Motor neuron (in vitro differentiated cells): ENCODE results near the gene MRPL2. TPM values are rescaled to one million over a fixed set of nuclear protein-coding genes. Genes with fewer than 3 reads are reported as not detected.

Source experiments
- ATAC-seq, 8 experiments: fragments of 200-7000 bp; cut with Tn5 transposase; replicated peaks in 6 of 8; 2 replicates each; pipeline ENCODE4 v1.8.0; 2021; ENCODE audit warnings: mild to moderate bottlenecking in 8 of 8, moderate library complexity in 8 of 8
- H3K27ac ChIP-seq, 2 donors: fragments of 250-450 bp; sonication (Bioruptor Pico); 2 replicates each; pipeline ENCODE4 v1.9.0; 2021; ENCODE audit warnings: antibody characterized with exemption in 2 of 2, mild to moderate bottlenecking in 2 of 2, moderate library complexity in 1 of 2
- H3K4me1 ChIP-seq, 2 donors: fragments of 250-450 bp; sonication (Bioruptor Pico); replicated peaks in 1 of 2; 2 replicates each; pipeline ENCODE4 v1.6.1; 2021; ENCODE audit warnings: antibody characterized with exemption in 2 of 2, mild to moderate bottlenecking in 2 of 2, moderate library complexity in 1 of 2
- H3K4me3 ChIP-seq, 5 donors: fragments of 250-450 bp; sonication (Bioruptor Pico); 2 replicates each; pipeline ENCODE4 v1.9.0; 2021; ENCODE audit warnings: antibody characterized with exemption in 5 of 5, mild to moderate bottlenecking in 5 of 5, moderate library complexity in 4 of 5
- whole genome bisulfite sequencing, 10 experiments: fragments of 450-650 bp; shearing (Covaris generic); methylation state at CpG; one replicate each; pipeline ENCODE4 v1.0.0; 2022; 5-methylcytosine and 5-hydroxymethylcytosine counted together
- in situ Hi-C, 9 experiments: fragments of 400-800 bp; cut with MboI; loops; one replicate each; pipeline ENCODE4 v1.15.0; 2021; ENCODE audit warnings: low sequenced_read_pairs in 9 of 9, low pct_unique_long_range_greater_than_20kb in 2 of 9; ENCODE audit not compliant: unreplicated experiment in 9 of 9
- total RNA-seq, 8 experiments: library from RNA; unstranded; fragments of 300-600 nt; gene quantifications; 2 replicates each; pipeline versions ENCODE4 v1.2.3 to v1.2.4, GENCODE V29; 2022

The MRPL2 gene
- total RNA-seq, 8 experiments from 2014 or later = 25.0 to 81.6 (median 42.7) TPM

GRCh38 chr6:43006251-43006650 lies 53.0 kb downstream of the MRPL2 start:
- no peak for ATAC-seq
- no peak overlapping the region for H3K4me3 ChIP-seq
- no peak overlapping the region for H3K27ac ChIP-seq
- in situ Hi-C loops = loop anchor here in 1 of 9 experiments (25.0 kb wide), 1 partner anchor 94 kb away; the partner anchor contains the start of gene PTCRA
- 84 to 100% (median 89%) methylated on average over 1 to 5 of the region's 11 CpGs; no CpG with 5 or more reads in 7 of the 10 experiments for WGBS, 10 experiments
- H3K4me1 ChIP-seq = no peaks in the 10 kb centered on the region

GRCh38 chr6:43005844-43006243 lies 53.4 kb downstream of the MRPL2 start:
- ATAC-seq = no peak
- in situ Hi-C loops = loop anchor here in 1 of 9 experiments (25.0 kb wide), 1 partner anchor 94 kb away; the partner anchor contains the start of gene PTCRA
- Histone ChIP-seq H3K4me3 (no peak overlapping the region), H3K27ac (no peak overlapping the region), H3K4me1 (no peaks in the 10 kb centered on the region)
- 57 to 100% (median 92%) methylated on average over 1 to 5 of the region's 5 CpGs; no CpG with 5 or more reads in 3 of the 10 experiments for WGBS, 10 experiments

Other genes with a start within 250 kb of the MRPL2 start
- 100 to 1,000 TPM in 5 of 8 experiments, 10 to 100 TPM in 3; 69.1 to 186 (median 109) TPM for gene RPL7L1, start 179.8 kb downstream of the MRPL2 start, total RNA-seq
- gene PTCRA, start 143.4 kb downstream of the MRPL2 start, total RNA-seq = under 1 TPM in 1 of 8 experiments, not detected in 7; 0.45 TPM
- gene CNPY3, start 130.0 kb downstream of the MRPL2 start, total RNA-seq = 10 to 100 TPM; 29.6 to 49.1 (median 33.4) TPM
- gene GNMT, start 98.7 kb downstream of the MRPL2 start, total RNA-seq = under 1 TPM in 6 of 8 experiments, not detected in 2; 0.11 to 0.62 (median 0.38) TPM
- 10 to 100 TPM in 7 of 8 experiments, 1 to 10 TPM in 1; 8.6 to 24.3 (median 18.0) TPM for gene PEX6, start 80.3 kb downstream of the MRPL2 start, total RNA-seq
- gene PPP2R5D, start 74.9 kb downstream of the MRPL2 start, total RNA-seq = 10 to 100 TPM; 18.4 to 40.4 (median 29.4) TPM
- gene MEA1, start 45.5 kb downstream of the MRPL2 start, total RNA-seq = 100 to 1,000 TPM in 2 of 8 experiments, 10 to 100 TPM in 6; 47.7 to 111 (median 72.7) TPM
- 100 to 1,000 TPM in 4 of 8 experiments, 10 to 100 TPM in 4; 63.1 to 135 (median 100) TPM for gene KLHDC3, start 45.2 kb downstream of the MRPL2 start, total RNA-seq
- 10 to 100 TPM; 44.1 to 85.0 (median 65.1) TPM for gene RRP36, start 37.8 kb downstream of the MRPL2 start, total RNA-seq
- 10 to 100 TPM; 14.4 to 33.7 (median 25.1) TPM for gene CUL7, start 5.6 kb downstream of the MRPL2 start, total RNA-seq
- gene KLC4, start 197 bp upstream of the MRPL2 start, total RNA-seq = 10 to 100 TPM; 18.7 to 57.3 (median 32.7) TPM
- 100 to 1,000 TPM in 3 of 8 experiments, 10 to 100 TPM in 5; 27.2 to 197 (median 48.3) TPM for gene PTK7, start 16.9 kb upstream of the MRPL2 start, total RNA-seq
- gene SRF, start 111.8 kb upstream of the MRPL2 start, total RNA-seq = 10 to 100 TPM in 5 of 8 experiments, 1 to 10 TPM in 3; 8.5 to 25.9 (median 16.2) TPM
- 10 to 100 TPM; 15.3 to 70.3 (median 23.3) TPM for gene CUL9, start 122.8 kb upstream of the MRPL2 start, total RNA-seq
- gene DNPH1, start 170.0 kb upstream of the MRPL2 start, total RNA-seq = 10 to 100 TPM; 15.3 to 73.6 (median 33.9) TPM
- gene TTBK1, start 184.0 kb upstream of the MRPL2 start, total RNA-seq = 10 to 100 TPM in 3 of 8 experiments, 1 to 10 TPM in 4, under 1 TPM in 1; 0.41 to 13.6 (median 8.4) TPM
- gene SLC22A7, start 238.8 kb upstream of the MRPL2 start, total RNA-seq = under 1 TPM in 5 of 8 experiments, not detected in 3; 0.23 to 0.78 (median 0.63) TPM
- gene CRIP3, start 249.4 kb upstream of the MRPL2 start, total RNA-seq = 1 to 10 TPM in 6 of 8 experiments, under 1 TPM in 2; 0.81 to 4.1 (median 2.0) TPM